Fibroblast of lung (primary cell): ENCODE measurements around the gene CACNG8.

Source experiments
- EZH2 ChIP-seq: IDR thresholded peaks from 2 replicates; pipeline ENCODE4 v1.5.1; 2012; ENCODE audit warnings: low read length, control low read depth, mild to moderate bottlenecking; ENCODE audit errors: missing control alignments
- TF ChIP-seq, protein P1 (sequence below), 2 donors: IDR thresholded peaks in 1 of 2; conservative IDR thresholded peaks in 1 of 2; 1 replicate in 1 of 2; 2 replicates in 1 of 2; pipeline ENCODE4 v1.5.1; 2011 to 2012; ENCODE audit warnings: low read length in 2 of 2, control low read depth in 1 of 2, inconsistent platforms in 1 of 2, low read depth in 1 of 2, mild to moderate bottlenecking in 1 of 2

DNA sequence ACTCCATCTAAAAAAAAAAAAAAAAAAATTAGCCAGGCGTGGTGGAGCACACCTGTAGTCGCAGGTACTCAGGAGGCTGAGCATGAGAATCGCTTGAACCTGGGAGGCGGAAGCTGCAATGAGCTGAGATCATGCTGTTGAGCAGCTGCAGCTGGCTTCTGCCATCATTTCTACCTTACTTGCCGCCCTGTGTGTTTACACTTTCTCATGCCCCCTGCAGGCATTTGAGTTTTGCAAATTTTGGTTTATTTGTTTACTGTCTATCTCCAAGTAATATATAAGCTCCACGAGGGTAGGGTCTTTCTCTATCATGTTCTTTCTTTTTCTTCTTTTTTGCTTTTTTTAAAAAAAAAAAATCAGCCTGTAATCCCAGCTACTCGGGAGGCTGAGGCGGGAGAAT is 46.7 kb downstream of the CACNG8 start:
- TF ChIP-seq, protein P1, sequence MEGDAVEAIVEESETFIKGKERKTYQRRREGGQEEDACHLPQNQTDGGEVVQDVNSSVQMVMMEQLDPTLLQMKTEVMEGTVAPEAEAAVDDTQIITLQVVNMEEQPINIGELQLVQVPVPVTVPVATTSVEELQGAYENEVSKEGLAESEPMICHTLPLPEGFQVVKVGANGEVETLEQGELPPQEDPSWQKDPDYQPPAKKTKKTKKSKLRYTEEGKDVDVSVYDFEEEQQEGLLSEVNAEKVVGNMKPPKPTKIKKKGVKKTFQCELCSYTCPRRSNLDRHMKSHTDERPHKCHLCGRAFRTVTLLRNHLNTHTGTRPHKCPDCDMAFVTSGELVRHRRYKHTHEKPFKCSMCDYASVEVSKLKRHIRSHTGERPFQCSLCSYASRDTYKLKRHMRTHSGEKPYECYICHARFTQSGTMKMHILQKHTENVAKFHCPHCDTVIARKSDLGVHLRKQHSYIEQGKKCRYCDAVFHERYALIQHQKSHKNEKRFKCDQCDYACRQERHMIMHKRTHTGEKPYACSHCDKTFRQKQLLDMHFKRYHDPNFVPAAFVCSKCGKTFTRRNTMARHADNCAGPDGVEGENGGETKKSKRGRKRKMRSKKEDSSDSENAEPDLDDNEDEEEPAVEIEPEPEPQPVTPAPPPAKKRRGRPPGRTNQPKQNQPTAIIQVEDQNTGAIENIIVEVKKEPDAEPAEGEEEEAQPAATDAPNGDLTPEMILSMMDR (conservative IDR thresholded peaks at IDR 0.05 in 1 of 2, IDR thresholded peaks at IDR 0.05 in 1 of 2; ENCODE audit: low read depth in 1 of 2, low read length in 2 of 2), result no peak
- no peak for TF ChIP-seq EZH2
